Mucosa of rectum (tissue), 2 donors: ENCODE results near the gene COL24A1.

Experiments
- H3K27ac ChIP-seq, 2 donors: one replicate each; pipeline ENCODE4 v1.7.0; 2013; ENCODE audit warnings: inconsistent platforms in 2 of 2, low read depth in 2 of 2, low read length in 2 of 2
- H3K27me3 ChIP-seq, 2 donors: one replicate each; pipeline ENCODE4 v1.7.0; 2013; ENCODE audit warnings: low read length in 2 of 2; ENCODE audit not compliant: control insufficient read depth in 2 of 2, insufficient read depth in 2 of 2
- H3K36me3 ChIP-seq, 2 donors: one replicate each; pipeline ENCODE4 v1.7.0; 2013; ENCODE audit warnings: low read length in 2 of 2; ENCODE audit not compliant: control insufficient read depth in 2 of 2, insufficient read depth in 2 of 2
- H3K4me1 ChIP-seq, 2 donors: one replicate each; pipeline ENCODE4 v1.7.0; 2013; ENCODE audit warnings: low read length in 2 of 2, mild to moderate bottlenecking in 1 of 2; ENCODE audit not compliant: control insufficient read depth in 2 of 2, insufficient read depth in 2 of 2
- H3K4me3 ChIP-seq, 2 donors: one replicate each; pipeline ENCODE4 v1.7.0; 2013; ENCODE audit warnings: low read length in 2 of 2
- H3K9ac ChIP-seq, 2 donors: one replicate each; pipeline ENCODE4 v1.7.0; 2013; ENCODE audit warnings: low read length in 2 of 2, low read depth in 1 of 2, mild to moderate bottlenecking in 1 of 2
- H3K9me3 ChIP-seq, 2 donors: one replicate each; pipeline ENCODE4 v1.7.0; 2013; ENCODE audit warnings: low read length in 2 of 2; ENCODE audit not compliant: control insufficient read depth in 2 of 2
- donor health status: healthy.
- donor health status: Normal muscosa, but diverticular disease.

COL24A1 gene

DNA sequence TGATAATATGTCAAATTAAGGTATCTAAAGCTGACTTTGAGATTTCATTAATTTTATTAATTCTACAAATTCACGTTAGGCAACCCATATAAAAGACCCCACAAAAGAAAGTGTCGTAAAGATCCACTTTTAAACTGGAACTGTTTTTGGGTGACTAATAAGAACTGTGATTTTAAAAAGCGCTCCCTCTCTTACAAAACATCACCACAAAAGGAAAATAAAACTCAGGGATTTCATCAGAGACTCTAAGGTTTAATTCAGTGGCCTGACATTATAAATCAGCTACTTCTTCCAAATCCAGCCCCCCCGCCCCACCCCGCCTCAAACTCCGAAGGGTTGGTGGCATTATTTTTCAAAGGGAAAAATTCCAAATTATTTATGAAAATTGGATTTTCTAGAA lies 2.7 kb downstream of the COL24A1 start:
- Histone ChIP-seq H3K9ac (no peak overlapping the region), H3K36me3 (no peaks in the 10 kb centered on the region), H3K4me1 (no peaks in the 10 kb centered on the region), H3K27me3 (peaks cover 21 to 25% of the 10 kb centered on the region in 2 donors), H3K9me3 (no peaks in the 10 kb centered on the region), H3K4me3 (no peak overlapping the region), H3K27ac (no peak overlapping the region)

DNA sequence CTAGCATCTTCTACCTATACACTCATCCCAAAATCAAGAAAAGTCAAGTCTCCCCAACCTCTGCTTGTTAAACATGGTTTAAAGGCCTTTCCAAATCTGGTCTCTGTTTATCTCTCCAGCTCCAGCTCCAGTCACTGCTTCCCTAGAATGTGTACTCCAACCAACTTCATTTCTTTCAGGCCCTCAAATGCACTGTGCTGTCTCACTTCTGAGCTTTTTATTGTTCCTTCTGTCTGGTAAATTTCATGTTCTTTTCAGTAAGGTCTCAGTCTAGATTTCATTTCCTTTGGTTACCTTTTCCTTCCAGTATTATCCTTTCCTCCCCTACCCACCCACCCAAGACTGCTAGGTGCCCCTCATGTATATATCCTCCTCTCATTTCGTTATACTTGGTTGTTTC lies 3.7 kb downstream of the COL24A1 start:
- no peak overlapping the region for H3K27ac ChIP-seq
- no peaks in the 10 kb centered on the region for H3K36me3 ChIP-seq
- peaks cover 21 to 25% of the 10 kb centered on the region in 2 donors for H3K27me3 ChIP-seq
- H3K9me3 ChIP-seq = no peaks in the 10 kb centered on the region
- H3K4me3 ChIP-seq = no peak overlapping the region
- no peak overlapping the region for H3K9ac ChIP-seq
- no peaks in the 10 kb centered on the region for H3K4me1 ChIP-seq

DNA sequence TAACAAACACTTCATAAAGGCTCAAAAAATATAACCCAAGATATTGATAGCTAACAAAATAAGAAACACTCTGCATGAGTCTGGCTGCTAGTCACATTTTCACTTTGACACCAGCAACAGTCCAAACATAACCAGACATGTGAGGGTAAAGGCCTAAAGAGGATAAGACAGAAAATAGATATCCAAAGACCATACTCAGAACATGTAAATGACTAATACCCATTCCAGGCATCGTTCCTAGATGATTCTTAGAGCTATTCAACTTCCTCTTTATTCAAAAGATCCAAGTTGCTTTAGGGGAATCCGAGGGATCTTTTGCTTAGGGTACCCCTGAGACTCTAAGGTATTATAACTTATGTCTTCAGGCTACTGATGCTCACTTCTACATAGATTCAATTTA lies 5.1 kb downstream of the COL24A1 start:
- Histone ChIP-seq H3K9me3 (no peaks in the 10 kb centered on the region), H3K27me3 (peaks cover 16 to 17% of the 10 kb centered on the region in 2 donors), H3K4me1 (no peaks in the 10 kb centered on the region), H3K9ac (no peak overlapping the region), H3K36me3 (no peaks in the 10 kb centered on the region), H3K4me3 (no peak overlapping the region), H3K27ac (no peak overlapping the region)

DNA sequence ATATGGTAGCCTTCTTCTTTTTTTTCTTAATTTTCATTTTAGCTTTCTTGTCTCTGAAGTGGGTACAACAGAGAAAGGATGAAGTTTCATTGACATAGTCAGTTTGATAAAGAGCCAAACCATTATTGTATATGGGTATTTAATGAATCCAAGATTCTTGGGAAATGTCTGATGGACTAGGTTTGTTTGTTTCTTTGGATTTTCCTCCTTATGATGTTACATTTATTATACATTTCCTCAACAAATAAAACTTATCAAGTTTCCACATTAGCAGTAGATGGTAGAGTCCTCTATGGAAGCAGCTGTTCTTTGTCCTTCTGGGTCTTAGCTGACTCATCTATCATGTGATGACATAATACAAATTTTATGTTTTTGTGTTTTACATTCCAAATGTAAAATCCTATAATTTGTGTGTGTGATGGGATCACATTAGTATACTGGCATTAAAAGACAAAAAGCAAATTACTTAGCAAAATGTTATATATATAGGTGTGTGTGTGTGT lies 6.0 kb downstream of the COL24A1 start:
- Histone ChIP-seq H3K9ac (no peak overlapping the region), H3K4me3 (no peak overlapping the region), H3K9me3 (no peaks in the 10 kb centered on the region), H3K27ac (no peak overlapping the region), H3K27me3 (peaks cover 9 to 10% of the 10 kb centered on the region in 2 donors), H3K36me3 (no peaks in the 10 kb centered on the region), H3K4me1 (no peaks in the 10 kb centered on the region)

DNA sequence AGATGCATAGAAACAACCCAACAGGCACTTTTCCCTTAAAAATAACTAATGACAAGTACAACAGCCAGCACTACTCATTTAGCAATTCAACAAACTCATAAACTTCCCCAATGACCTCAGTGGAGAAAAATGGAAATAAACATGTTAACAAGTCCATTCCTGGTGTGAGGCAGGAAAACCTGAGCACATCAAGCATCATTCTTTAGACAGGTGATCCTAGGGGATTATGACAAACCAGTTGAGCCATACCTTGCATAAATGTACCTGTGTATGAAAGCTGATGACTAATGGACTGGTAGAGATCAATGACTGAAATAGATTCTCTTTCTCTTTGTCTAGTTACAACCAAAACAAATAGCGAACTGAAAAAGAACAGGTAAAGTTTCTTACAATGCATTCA lies 7.0 kb downstream of the COL24A1 start:
- H3K9me3 ChIP-seq = no peaks in the 10 kb centered on the region

DNA sequence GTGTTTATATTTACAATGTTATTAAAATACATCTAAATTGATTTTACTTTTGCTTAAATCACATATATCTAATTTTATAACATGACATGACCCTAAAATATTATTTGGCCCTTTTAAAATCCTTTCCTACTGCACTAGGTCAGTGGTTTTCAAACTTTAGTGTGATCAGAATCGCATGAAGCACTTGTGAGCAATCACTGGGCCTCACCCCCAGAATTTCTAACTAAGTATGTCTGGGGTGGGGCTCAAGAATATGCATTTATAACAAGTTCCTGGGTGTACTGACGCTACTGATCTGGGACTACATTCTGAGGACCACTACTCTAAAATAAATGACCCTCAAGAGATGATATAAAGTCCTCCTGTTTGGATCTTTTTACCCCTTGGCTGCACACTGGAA lies 8.8 kb downstream of the COL24A1 start:
- Histone ChIP-seq H3K27me3 (no peaks in the 10 kb centered on the region), H3K27ac (no peak overlapping the region), H3K4me3 (no peak overlapping the region), H3K9me3 (no peaks in the 10 kb centered on the region), H3K36me3 (no peaks in the 10 kb centered on the region), H3K4me1 (no peaks in the 10 kb centered on the region), H3K9ac (no peak overlapping the region)

More for the DNA sequence above, 7.0 kb downstream of the COL24A1 start:
- H3K27ac ChIP-seq = no peak overlapping the region
- H3K9ac ChIP-seq = no peak overlapping the region
- H3K4me3 ChIP-seq = no peak overlapping the region
- no peaks in the 10 kb centered on the region for H3K4me1 ChIP-seq
- H3K27me3 ChIP-seq = peaks cover 1% of the 10 kb centered on the region in 2 donors
- H3K36me3 ChIP-seq = no peaks in the 10 kb centered on the region

DNA sequence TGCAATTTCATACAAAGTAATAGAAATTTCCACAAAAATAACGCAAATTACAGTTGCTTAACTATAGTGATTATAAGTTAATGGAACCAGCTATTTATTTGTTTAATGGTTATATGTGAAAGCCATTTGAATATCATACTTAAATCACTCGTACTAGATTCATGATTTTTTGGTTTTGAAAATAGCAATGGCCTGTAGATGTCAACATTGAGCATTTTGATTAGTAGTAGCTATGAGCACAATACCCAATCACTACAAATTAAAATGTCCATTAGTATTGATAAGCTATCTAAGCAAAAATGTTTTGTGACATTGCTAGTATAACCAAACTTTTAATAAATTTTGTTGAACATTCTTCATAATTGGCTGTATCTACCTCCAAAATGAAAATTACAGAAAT lies 10.0 kb downstream of the COL24A1 start:
- no peak overlapping the region for H3K27ac ChIP-seq
- H3K9ac ChIP-seq = no peak overlapping the region
- H3K4me3 ChIP-seq = no peak overlapping the region
- H3K9me3 ChIP-seq = no peaks in the 10 kb centered on the region
- H3K4me1 ChIP-seq = no peaks in the 10 kb centered on the region
- H3K27me3 ChIP-seq = no peaks in the 10 kb centered on the region
- no peaks in the 10 kb centered on the region for H3K36me3 ChIP-seq

DNA sequence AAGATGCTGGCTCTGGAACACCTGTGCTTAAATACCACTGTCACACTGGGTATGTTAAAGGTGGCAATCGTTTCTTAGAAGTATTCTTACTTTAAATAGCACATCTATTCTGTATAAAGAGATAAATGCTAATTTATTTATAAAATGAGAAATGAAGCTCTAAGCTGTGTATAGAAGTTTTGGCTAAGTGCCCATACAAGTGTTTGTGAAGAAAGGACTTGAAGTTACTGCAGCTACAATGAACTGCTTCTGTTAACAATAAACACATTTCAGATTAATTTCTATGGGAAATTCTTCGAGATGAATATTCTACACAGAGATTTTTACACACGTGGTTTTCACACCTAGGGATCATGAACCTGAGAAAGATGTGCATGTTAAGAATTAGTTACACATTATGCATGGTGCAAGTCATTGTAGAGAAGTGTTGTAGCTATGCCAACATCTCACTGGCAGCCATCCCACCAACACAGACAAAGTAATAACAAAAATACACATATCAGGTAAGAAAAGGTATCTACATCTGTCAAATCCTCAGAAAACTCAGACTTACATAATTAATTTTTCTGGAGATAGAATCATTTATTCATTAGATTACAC lies 16.2 kb downstream of the COL24A1 start:
- no peaks in the 10 kb centered on the region for H3K9me3 ChIP-seq
- no peaks in the 10 kb centered on the region for H3K4me1 ChIP-seq
- H3K27me3 ChIP-seq = no peaks in the 10 kb centered on the region
- H3K9ac ChIP-seq = no peak overlapping the region
- no peak overlapping the region for H3K27ac ChIP-seq
- no peak overlapping the region for H3K4me3 ChIP-seq
- no peaks in the 10 kb centered on the region for H3K36me3 ChIP-seq

DNA sequence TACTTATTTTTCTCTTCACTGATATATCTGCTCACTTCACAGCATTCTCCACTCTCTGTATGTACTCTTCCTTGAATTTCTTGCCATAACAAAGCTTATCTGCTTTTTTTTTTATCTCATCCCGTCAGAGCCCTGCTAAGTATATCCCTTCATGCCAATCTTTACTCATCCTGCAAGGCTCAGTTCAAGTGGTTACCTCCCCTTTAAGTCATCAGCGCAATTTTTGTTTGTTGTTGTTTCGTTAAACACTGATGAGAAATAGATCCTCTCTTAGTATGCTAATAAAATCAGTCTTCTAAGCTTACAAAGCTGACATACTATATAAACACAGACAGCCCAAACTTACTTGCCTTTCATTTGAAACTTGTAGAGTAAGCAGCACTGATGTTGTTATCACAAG lies 17.8 kb downstream of the COL24A1 start:
- H3K9ac ChIP-seq = no peak overlapping the region
- H3K4me3 ChIP-seq = no peak overlapping the region
- H3K27ac ChIP-seq = no peak overlapping the region
- no peaks in the 10 kb centered on the region for H3K9me3 ChIP-seq
- no peaks in the 10 kb centered on the region for H3K36me3 ChIP-seq
- H3K4me1 ChIP-seq = no peaks in the 10 kb centered on the region
- H3K27me3 ChIP-seq = no peaks in the 10 kb centered on the region

DNA sequence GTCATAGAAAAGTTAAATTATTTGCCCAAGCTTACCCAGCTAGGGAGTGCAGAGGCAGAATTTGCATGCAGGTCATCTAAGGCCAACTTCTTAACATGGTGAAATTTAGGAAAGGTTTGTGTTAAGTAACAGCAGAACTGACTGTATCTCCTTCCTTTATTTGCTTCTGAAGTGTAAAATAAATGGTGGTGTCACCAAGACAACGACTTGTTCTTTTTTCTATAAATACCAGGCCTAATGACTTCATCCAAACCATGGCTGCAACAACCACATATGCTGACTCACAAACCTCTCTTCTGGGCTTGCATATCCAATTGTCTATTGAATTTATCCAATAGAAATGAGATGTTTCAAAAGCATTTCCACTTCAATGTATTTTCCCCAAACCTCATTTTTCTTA lies 19.1 kb downstream of the COL24A1 start:
- H3K4me3 ChIP-seq = no peak overlapping the region
- no peak overlapping the region for H3K9ac ChIP-seq
- no peaks in the 10 kb centered on the region for H3K9me3 ChIP-seq
- no peaks in the 10 kb centered on the region for H3K27me3 ChIP-seq
- no peaks in the 10 kb centered on the region for H3K4me1 ChIP-seq
- H3K36me3 ChIP-seq = no peaks in the 10 kb centered on the region
- no peak overlapping the region for H3K27ac ChIP-seq
